Ovary (tissue), 3 donors: ENCODE measurements around the gene NRROS.

Source experiments
- CTCF ChIP-seq, 3 donors: fragments of 450-650 bp in 2 of 3; fragments of 200-600 bp in 1 of 3; IDR thresholded peaks; one replicate each; pipeline versions ENCODE4 v1.5.1 to v1.8.0; 2016 to 2022; ENCODE audit warnings: antibody characterized with exemption in 3 of 3, mild to moderate bottlenecking in 1 of 3
- EP300 ChIP-seq: sonication (generic); formaldehyde crosslinking; IDR thresholded peaks from one replicate; pipeline ENCODE4 v1.6.1; 2017; ENCODE audit warnings: antibody characterized with exemption
- donor health status: DM: no; HTN: no; CAD: no.

- TF ChIP-seq CTCF (IDR thresholded peaks at IDR 0.05) = no peak
- TF ChIP-seq EP300 = no peak
These were observed 6.6 kb downstream of the NRROS start for GRCh38 chr3:196645897-196646665.
